ENCODE measurements around the gene SETDB1. TPM values are rescaled to one million over a fixed set of nuclear protein-coding genes. Genes with fewer than 3 reads are reported as not detected.

Gene SETDB1
- total RNA-seq, 1 donor from 2014 or later, result 35.0 TPM

- H3K4me1 Mint-ChIP-seq (ENCODE audit: low read depth), result peaks cover 14% of the 10 kb centered on the region
- no peak for TF ChIP-seq CTCF (IDR thresholded peaks at IDR 0.05)
- no peaks in the 10 kb centered on the region for H3K9me3 Mint-ChIP-seq (ENCODE audit: low read depth)
- H3K27me3 Mint-ChIP-seq (ENCODE audit: low read depth), result no peaks in the 10 kb centered on the region
- no peak overlapping the region for H3K4me3 Mint-ChIP-seq (ENCODE audit: unreplicated experiment)
- peaks cover 50% of the 10 kb centered on the region for H3K36me3 Mint-ChIP-seq (ENCODE audit: low read depth)
- no peak for DNase-seq (ENCODE audit: low spot score)
- no peak overlapping the region for H3K27ac Mint-ChIP-seq (ENCODE audit: unreplicated experiment)
Measured at GRCh38 chr1:150966011-150966410, 39.8 kb downstream of the SETDB1 start.

- H3K36me3 Mint-ChIP-seq (ENCODE audit: low read depth), result peaks cover 39% of the 10 kb centered on the region
- H3K27me3 Mint-ChIP-seq (ENCODE audit: low read depth), result no peaks in the 10 kb centered on the region
- peak; percentile 59 for DNase-seq (ENCODE audit: low spot score)
- peaks cover 33% of the 10 kb centered on the region for H3K4me1 Mint-ChIP-seq (ENCODE audit: low read depth)
- H3K4me3 Mint-ChIP-seq (ENCODE audit: unreplicated experiment), result no peak overlapping the region
- H3K27ac Mint-ChIP-seq (ENCODE audit: unreplicated experiment), result no peak overlapping the region
- H3K9me3 Mint-ChIP-seq (ENCODE audit: low read depth), result no peaks in the 10 kb centered on the region
- no peak for TF ChIP-seq CTCF (IDR thresholded peaks at IDR 0.05)
Measured at GRCh38 chr1:150967936-150968335, 41.8 kb downstream of the SETDB1 start.

DNA sequence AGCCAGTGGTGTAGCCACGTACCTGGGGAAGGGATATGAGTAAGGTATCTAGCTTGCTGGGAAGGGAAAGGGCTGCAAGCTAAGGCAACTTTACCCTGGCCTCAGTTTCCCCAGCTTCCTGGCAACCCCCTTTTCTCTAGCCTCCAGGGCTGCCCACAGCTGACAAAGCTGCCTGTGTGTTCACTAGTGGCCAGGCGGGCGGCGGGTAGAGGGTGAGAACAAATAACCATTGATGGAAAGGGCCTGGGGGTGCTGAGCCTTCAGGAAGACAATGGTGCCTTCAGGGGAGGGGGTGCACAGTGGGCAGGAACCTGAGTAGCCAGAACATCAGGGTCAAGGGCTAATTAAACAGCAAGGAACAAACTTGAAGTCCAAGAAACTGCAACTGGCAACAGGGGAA lies 42.3 kb downstream of the SETDB1 start:
- H3K27ac Mint-ChIP-seq (ENCODE audit: unreplicated experiment), result peak overlapping the region; percentile 4
- peaks cover 38% of the 10 kb centered on the region for H3K4me1 Mint-ChIP-seq (ENCODE audit: low read depth)
- H3K27me3 Mint-ChIP-seq (ENCODE audit: low read depth), result no peaks in the 10 kb centered on the region
- TF ChIP-seq CTCF (IDR thresholded peaks at IDR 0.05), result no peak
- H3K36me3 Mint-ChIP-seq (ENCODE audit: low read depth), result peaks cover 34% of the 10 kb centered on the region
- no peak overlapping the region for H3K4me3 Mint-ChIP-seq (ENCODE audit: unreplicated experiment)
- no peaks in the 10 kb centered on the region for H3K9me3 Mint-ChIP-seq (ENCODE audit: low read depth)
- peak; percentile 50 for DNase-seq (ENCODE audit: low spot score)

DNA sequence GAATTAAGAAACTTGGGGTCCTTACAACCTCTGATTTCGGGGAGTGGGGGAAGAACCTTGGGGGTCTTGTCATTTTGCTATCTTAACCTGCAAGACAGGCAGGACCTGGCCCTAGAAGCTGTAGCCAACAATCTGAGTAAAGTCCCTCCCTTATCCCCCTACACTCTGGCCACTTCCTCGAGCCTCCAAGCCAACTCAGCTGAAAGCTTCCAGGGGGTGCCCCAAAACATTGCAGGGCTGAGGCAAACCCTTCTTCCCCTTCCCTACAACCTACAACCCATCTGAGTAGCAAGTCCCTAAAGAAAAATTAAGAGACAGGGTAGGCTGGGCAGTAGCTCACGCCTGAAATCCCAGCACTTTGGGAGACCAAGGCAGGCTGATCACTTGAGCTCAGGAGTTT lies 43.5 kb downstream of the SETDB1 start:
- Mint-ChIP-seq H3K9me3 (ENCODE audit: low read depth) (no peaks in the 10 kb centered on the region), H3K27ac (ENCODE audit: unreplicated experiment) (no peak overlapping the region)
- peak; percentile 18 for DNase-seq (ENCODE audit: low spot score)

GRCh38 chr1:150970808-150971582 lies 44.8 kb downstream of the SETDB1 start:
- TF ChIP-seq CTCF (IDR thresholded peaks at IDR 0.05), result no peak
- Mint-ChIP-seq H3K27ac (ENCODE audit: unreplicated experiment) (peak overlapping the region; percentile 93), H3K36me3 (ENCODE audit: low read depth) (peaks cover 22% of the 10 kb centered on the region), H3K27me3 (ENCODE audit: low read depth) (no peaks in the 10 kb centered on the region), H3K9me3 (ENCODE audit: low read depth) (no peaks in the 10 kb centered on the region), H3K4me3 (ENCODE audit: unreplicated experiment) (peak overlapping the region; percentile 83), H3K4me1 (ENCODE audit: low read depth) (peaks cover 43% of the 10 kb centered on the region)
- no peak for DNase-seq (ENCODE audit: low spot score)

More for the DNA sequence above, 43.5 kb downstream of the SETDB1 start:
- Mint-ChIP-seq H3K36me3 (ENCODE audit: low read depth) (peaks cover 25% of the 10 kb centered on the region), H3K4me1 (ENCODE audit: low read depth) (peaks cover 38% of the 10 kb centered on the region), H3K27me3 (ENCODE audit: low read depth) (no peaks in the 10 kb centered on the region), H3K4me3 (ENCODE audit: unreplicated experiment) (no peak overlapping the region)
- no peak for TF ChIP-seq CTCF (IDR thresholded peaks at IDR 0.05)

Measured in chondrocyte (in vitro differentiated cells).